Gastrocnemius medialis (tissue), 4 donors: ENCODE data around the gene ZMAT3.

Experiments used
- POLR2A ChIP-seq, 2 donors: fragments of 450-650 bp; IDR thresholded peaks; one replicate each; pipeline ENCODE4 v1.6.1; 2017; ENCODE audit warnings: antibody characterized with exemption in 2 of 2, mild to moderate bottlenecking in 2 of 2, moderate library complexity in 2 of 2
- TF ChIP-seq, protein P1 (sequence below), 5 experiments: fragments of 450-650 bp in 3 of 5; fragments of 200-600 bp in 2 of 5; sonication (generic) in 2 of 5; IDR thresholded peaks in 4 of 5; conservative IDR thresholded peaks in 1 of 5; 1 replicate in 4 of 5; 2 replicates in 1 of 5; pipeline ENCODE4 v1.5.1; 2016 to 2019; ENCODE audit warnings: antibody characterized with exemption in 5 of 5, mild to moderate bottlenecking in 3 of 5, moderate library complexity in 3 of 5

DNA sequence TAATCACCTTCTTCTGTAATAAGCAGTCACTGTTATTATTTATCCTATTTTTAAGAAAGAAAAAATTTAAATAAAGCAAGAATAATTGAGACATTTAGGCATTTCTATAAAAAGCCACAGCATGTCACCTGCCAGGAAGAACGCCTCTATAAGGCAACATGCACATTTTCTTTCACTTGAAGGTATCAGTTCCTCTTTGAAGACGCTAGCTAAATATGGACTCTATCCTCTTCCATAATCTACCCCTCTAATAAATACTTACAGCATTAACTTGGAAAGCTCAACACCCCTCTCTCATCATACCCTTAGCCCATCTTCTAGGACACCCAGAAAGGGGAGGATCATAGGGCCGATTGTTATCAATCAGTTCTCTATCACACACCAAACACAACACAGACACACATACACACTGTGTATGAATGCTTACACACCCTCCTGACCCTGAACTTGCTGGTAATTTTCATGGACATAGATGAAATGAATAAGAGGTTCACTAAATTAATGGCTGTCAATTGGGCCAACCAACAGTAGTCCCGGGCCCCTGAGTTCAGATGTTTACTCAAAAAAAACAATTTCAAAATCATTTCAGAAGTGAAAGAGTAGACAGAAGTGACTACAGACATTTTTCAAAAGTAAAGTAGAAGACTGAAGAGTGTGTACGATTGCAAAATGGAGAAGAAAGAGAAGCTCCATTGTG, 102.5 kb downstream of the ZMAT3 start:
- TF ChIP-seq, protein P1, sequence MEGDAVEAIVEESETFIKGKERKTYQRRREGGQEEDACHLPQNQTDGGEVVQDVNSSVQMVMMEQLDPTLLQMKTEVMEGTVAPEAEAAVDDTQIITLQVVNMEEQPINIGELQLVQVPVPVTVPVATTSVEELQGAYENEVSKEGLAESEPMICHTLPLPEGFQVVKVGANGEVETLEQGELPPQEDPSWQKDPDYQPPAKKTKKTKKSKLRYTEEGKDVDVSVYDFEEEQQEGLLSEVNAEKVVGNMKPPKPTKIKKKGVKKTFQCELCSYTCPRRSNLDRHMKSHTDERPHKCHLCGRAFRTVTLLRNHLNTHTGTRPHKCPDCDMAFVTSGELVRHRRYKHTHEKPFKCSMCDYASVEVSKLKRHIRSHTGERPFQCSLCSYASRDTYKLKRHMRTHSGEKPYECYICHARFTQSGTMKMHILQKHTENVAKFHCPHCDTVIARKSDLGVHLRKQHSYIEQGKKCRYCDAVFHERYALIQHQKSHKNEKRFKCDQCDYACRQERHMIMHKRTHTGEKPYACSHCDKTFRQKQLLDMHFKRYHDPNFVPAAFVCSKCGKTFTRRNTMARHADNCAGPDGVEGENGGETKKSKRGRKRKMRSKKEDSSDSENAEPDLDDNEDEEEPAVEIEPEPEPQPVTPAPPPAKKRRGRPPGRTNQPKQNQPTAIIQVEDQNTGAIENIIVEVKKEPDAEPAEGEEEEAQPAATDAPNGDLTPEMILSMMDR (IDR thresholded peaks at IDR 0.05 in 4 of 5, conservative IDR thresholded peaks at IDR 0.05 in 1 of 5) = no peak
- TF ChIP-seq POLR2A (IDR thresholded peaks at IDR 0.05) = no peak
